Measurements from ENCODE around the gene CELSR3.
A peak's percentile ranks its signal among the peaks of the same experiment; 100 is the strongest.

CELSR3 gene

GRCh38 chr3:48687220-48687678, 24.6 kb upstream of the CELSR3 start:
- DNase-seq (ENCODE audit: low read depth), result no peak

GRCh38 chr3:48686538-48687219, 24.0 kb upstream of the CELSR3 start:
- peak; percentile 32 for DNase-seq (ENCODE audit: low read depth)

- DNase-seq (ENCODE audit: low read depth), result peak; percentile 59
These were observed 23.2 kb upstream of the CELSR3 start, which contains the start of gene NCKIPSD for GRCh38 chr3:48685603-48686511. Gene NCKIPSD (minus strand): TSS chr3:48685915. CDS start chr3:48685807, 108 bp downstream.

GRCh38 chr3:48685293-48685602, 22.6 kb upstream of the CELSR3 start:
- DNase-seq (ENCODE audit: low read depth), result no peak

GRCh38 chr3:48684480-48685143, 21.9 kb upstream of the CELSR3 start:
- DNase-seq (ENCODE audit: low read depth), result peak; percentile 37

- DNase-seq (ENCODE audit: low read depth), result no peak
These were observed 21.3 kb upstream of the CELSR3 start for GRCh38 chr3:48684054-48684349.

GRCh38 chr3:48682786-48683185, 20.1 kb upstream of the CELSR3 start:
- no peak for DNase-seq (ENCODE audit: low read depth)

- DNase-seq (ENCODE audit: low read depth), result no peak
These were observed 19.4 kb upstream of the CELSR3 start for GRCh38 chr3:48681974-48682610.

GRCh38 chr3:48681541-48681880, 18.8 kb upstream of the CELSR3 start:
- no peak for DNase-seq (ENCODE audit: low read depth)

GRCh38 chr3:48680811-48681540, 18.3 kb upstream of the CELSR3 start:
- DNase-seq (ENCODE audit: low read depth), result no peak

GRCh38 chr3:48679411-48680391, 17.0 kb upstream of the CELSR3 start:
- no peak for DNase-seq (ENCODE audit: low read depth)

GRCh38 chr3:48678566-48679380, 16.1 kb upstream of the CELSR3 start:
- DNase-seq (ENCODE audit: low read depth), result no peak

- peak; percentile 73 for DNase-seq (ENCODE audit: low read depth)
These were observed 15.4 kb upstream of the CELSR3 start for GRCh38 chr3:48678056-48678455.

- DNase-seq (ENCODE audit: low read depth), result no peak
These were observed 11.8 kb upstream of the CELSR3 start for GRCh38 chr3:48674505-48674904.

- no peak for DNase-seq (ENCODE audit: low read depth)
These were observed 9.8 kb upstream of the CELSR3 start for GRCh38 chr3:48672522-48672921.

GRCh38 chr3:48664929-48665328, 2.2 kb upstream of the CELSR3 start:
- DNase-seq (ENCODE audit: low read depth), result no peak

- DNase-seq (ENCODE audit: low read depth), result no peak
These were observed 1.6 kb upstream of the CELSR3 start for GRCh38 chr3:48664313-48664644.

- peak; percentile 99 for DNase-seq (ENCODE audit: low read depth)
These were observed 1.0 kb upstream of the CELSR3 start for GRCh38 chr3:48663489-48664312.

GRCh38 chr3:48662145-48662752, 437 bp downstream of the CELSR3 start:
- DNase-seq (ENCODE audit: low read depth), result no peak

Measured in amniotic epithelial cell (primary cell).